ENCODE results near the gene SNRNP200.

SNRNP200 gene

GRCh38 chr2:96305091-96305978 lies at the start of gene SNRNP200:
TSS of gene SNRNP200 (minus strand) at chr2:96305546. CDS start at chr2:96305437, 109 bp downstream.
- DNase-seq: peak; percentile 96

GRCh38 chr2:96354492-96354891 lies 49.1 kb upstream of the SNRNP200 start:
- DNase-seq: no peak

GRCh38 chr2:96353606-96354101 lies 48.3 kb upstream of the SNRNP200 start:
- no peak for DNase-seq

- peak; percentile 59 for DNase-seq
Measured at GRCh38 chr2:96353032-96353561, 47.8 kb upstream of the SNRNP200 start.

GRCh38 chr2:96347395-96347794 lies 42.0 kb upstream of the SNRNP200 start:
- no peak for DNase-seq

- DNase-seq: no peak
Measured at GRCh38 chr2:96345868-96346462, 40.6 kb upstream of the SNRNP200 start.

GRCh38 chr2:96345438-96345837 lies 40.1 kb upstream of the SNRNP200 start:
- peak; percentile 62 for DNase-seq

GRCh38 chr2:96344011-96344410 lies 38.7 kb upstream of the SNRNP200 start:
- DNase-seq: no peak

- peak; percentile 52 for DNase-seq
Measured at GRCh38 chr2:96342085-96342484, 36.7 kb upstream of the SNRNP200 start.

- DNase-seq: no peak
Measured at GRCh38 chr2:96341641-96342040, 36.3 kb upstream of the SNRNP200 start.

- no peak for DNase-seq
Measured at GRCh38 chr2:96340493-96341414, 35.4 kb upstream of the SNRNP200 start.

GRCh38 chr2:96336873-96337272 lies 31.5 kb upstream of the SNRNP200 start:
- peak; percentile 52 for DNase-seq

GRCh38 chr2:96336104-96336775 lies 30.9 kb upstream of the SNRNP200 start:
- no peak for DNase-seq

GRCh38 chr2:96333708-96334107 lies 28.4 kb upstream of the SNRNP200 start:
- no peak for DNase-seq

- DNase-seq: no peak
Measured at GRCh38 chr2:96330407-96330806, 25.1 kb upstream of the SNRNP200 start.

GRCh38 chr2:96329874-96330273 lies 24.5 kb upstream of the SNRNP200 start:
- no peak for DNase-seq

GRCh38 chr2:96329456-96329855 lies 24.1 kb upstream of the SNRNP200 start:
- peak; percentile 56 for DNase-seq

GRCh38 chr2:96326990-96327820 lies 21.9 kb upstream of the SNRNP200 start:
- no peak for DNase-seq

- DNase-seq: no peak
Measured at GRCh38 chr2:96326564-96326963, 21.2 kb upstream of the SNRNP200 start.

GRCh38 chr2:96325884-96326255 lies 20.5 kb upstream of the SNRNP200 start:
- peak; percentile 61 for DNase-seq
